HG03039 (cell line): ENCODE data around the gene GAR1.
"Not testable (repeated sequence)": the region's sequence is repeated elsewhere in the genome, so short reads cannot be mapped to it uniquely, and the experiment has no call there.

Experiments used
- ATAC-seq: cut with Tn5 transposase; IDR thresholded peaks from one replicate; pipeline ENCODE4 v1.9.1; 2021; ENCODE audit warnings: mild to moderate bottlenecking, moderate library complexity; ENCODE audit not compliant: unreplicated experiment

Gene GAR1

GRCh38 chr4:109836985-109837384, 21.4 kb downstream of the GAR1 start:
- ATAC-seq = no peak

DNA sequence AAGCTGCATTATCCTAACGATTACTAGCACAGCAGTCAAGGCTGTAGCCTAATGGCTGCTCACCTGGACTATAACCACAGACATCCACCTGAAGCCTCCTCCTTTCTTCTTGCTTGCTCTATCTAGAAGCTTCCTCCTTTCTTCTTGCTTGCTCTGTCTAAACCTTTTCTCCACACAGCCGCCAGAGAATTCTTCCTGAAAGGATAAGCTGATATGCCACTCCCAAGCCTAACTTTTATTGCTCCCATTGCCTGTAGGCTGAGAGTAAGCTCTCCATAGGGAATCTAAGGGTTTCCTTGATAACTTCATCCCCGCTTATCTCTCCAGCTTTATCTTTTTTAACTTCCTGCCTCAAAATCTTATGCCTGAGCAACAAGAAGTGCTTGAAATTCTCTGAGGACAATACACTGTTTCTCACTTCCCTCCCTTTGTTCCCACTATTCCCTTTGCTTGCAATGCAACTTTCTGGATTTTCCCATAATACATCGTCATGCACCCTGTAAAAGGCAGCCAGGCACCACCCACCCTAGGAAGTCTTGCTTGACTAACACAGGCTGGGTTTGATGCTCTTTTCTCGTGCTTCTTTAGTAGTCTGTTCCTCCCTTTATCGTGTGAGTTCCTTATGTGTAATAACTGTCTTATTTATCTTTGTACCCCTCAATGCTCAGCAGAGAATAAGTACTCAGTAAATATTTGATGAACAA, 31.0 kb downstream of the GAR1 start:
- ATAC-seq = no peak

DNA sequence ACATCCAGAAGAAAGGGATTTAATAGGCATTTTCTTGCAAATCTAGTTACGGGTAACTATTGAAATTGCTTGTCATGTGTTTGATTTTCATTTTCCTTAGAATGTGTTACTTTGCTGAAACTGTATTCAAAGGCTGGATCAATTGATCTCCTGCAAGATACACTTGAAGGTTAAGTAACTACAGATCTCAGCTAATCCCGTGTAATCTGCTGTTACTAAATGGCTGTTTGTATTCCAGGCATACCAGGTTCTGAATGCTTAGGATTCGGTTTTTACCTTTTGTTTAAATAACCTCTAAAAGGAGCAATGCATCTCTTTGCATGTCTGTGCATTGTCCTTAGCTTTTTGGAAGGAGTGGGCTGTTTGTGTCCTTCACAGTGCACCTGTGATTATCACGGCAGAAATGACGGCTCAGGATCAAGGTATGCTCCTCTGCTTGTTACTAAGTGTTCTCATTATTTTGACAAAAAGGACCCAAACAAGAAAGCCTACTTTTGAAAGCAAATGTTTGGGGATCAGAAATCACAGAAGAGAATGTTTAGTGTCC, 32.4 kb downstream of the GAR1 start, which contains the start of gene LRIT3:
LRIT3 (plus strand) TSS at position 212 of the 547 bp plus-strand sequence; CDS start at position 307, 95 bp downstream.
- no peak for ATAC-seq

DNA sequence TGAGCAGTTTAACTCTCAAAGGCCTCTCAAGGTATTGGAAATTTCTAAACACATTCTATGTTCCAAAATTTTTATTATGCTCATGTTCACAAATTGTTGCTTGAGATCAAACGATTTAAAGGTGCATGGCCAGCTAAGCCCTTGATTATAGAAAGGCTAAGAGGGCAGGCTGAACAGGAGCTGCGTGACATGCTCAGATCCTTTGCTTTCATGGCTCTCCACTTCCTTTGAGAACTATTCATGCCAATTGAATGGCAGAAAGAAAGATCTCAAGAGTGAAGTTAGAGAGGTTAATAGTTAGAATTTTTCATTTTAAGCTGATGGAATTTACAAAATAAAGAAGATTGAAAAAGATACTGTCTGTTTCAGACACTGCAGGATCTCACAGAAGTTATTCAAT, 32.9 kb downstream of the GAR1 start:
- ATAC-seq = no peak

DNA sequence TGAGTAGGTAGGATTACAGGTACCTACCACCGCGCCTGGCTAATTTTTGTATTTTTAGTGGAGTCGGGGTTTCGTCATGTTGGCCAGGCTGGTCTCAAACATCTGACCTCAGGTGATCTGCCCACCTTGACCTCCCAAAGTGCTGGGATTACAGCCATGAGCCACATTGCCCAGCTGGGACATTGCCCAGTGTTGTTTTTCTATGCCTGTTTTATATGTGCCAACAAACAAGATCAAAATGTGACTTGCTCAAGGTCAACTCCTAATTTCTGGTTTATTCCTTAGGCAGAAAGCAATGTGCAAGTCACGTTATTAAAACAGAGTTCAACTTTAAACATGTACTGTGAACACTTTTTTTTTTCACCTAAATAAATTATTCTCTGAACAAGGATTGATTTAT, 35.0 kb downstream of the GAR1 start:
- ATAC-seq = no peak

GRCh38 chr4:109859426-109860300, 44.1 kb downstream of the GAR1 start:
- ATAC-seq = not testable (repeated sequence)

DNA sequence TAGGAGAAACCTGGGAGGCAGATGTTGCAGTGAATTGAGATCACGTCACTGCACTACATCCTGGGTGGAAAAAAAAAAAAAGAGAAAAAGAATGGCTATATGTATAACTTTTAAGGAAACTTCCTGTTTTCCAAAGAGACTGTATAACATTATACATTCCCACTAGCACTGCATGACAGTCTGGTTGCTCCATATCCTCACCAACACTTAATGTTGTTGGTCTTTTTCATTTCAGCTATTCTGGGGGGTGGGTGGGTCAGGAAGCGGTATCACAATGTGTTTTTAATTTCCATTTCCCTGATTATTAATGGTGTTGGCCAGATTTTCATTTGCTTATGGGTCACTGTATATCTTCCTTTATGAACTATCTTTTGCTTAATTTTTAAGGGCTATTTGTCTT, 45.7 kb downstream of the GAR1 start:
- ATAC-seq = no peak

GRCh38 chr4:109861916-109862511, 46.5 kb downstream of the GAR1 start:
- no peak for ATAC-seq

GRCh38 chr4:109864134-109864533, 48.6 kb downstream of the GAR1 start:
- ATAC-seq = no peak

GRCh38 chr4:109870061-109870460, 54.5 kb downstream of the GAR1 start:
- no peak for ATAC-seq

GRCh38 chr4:109872065-109872464, 56.5 kb downstream of the GAR1 start:
- ATAC-seq = no peak

- ATAC-seq = no peak
Measured at GRCh38 chr4:109872950-109873656, 57.5 kb downstream of the GAR1 start.

GRCh38 chr4:109873791-109874514, 58.4 kb downstream of the GAR1 start:
- no peak for ATAC-seq
